ENCODE results near the gene PC. TPM values are rescaled to one million over a fixed set of nuclear protein-coding genes. Genes with fewer than 3 reads are reported as not detected.
"Not testable (repeated sequence)": the region's sequence is repeated elsewhere in the genome, so short reads cannot be mapped to it uniquely, and the experiment has no call there.

Gene PC
- total RNA-seq, 1 experiment from 2014 or later, result 24.5 TPM

- ATAC-seq (no peak), DNase-seq (no peak)
- ChIA-PET POLR2A (ENCODE audit: unreplicated experiment) (interaction anchor here (0.6 kb wide), 1 partner anchor 81 kb away, joined by 6 read pairs; no protein-coding TSS in a partner anchor), CTCF (no interaction called here)
- Histone ChIP-seq H3K4me3 (ENCODE audit: low read length) (no peak overlapping the region), H3K9me3 (ENCODE audit: low read length) (no peaks in the 10 kb centered on the region), H3K27ac (ENCODE audit: low read length) (no peak overlapping the region), H3F3A (ENCODE audit: low read length, unreplicated experiment) (no peaks in the 10 kb centered on the region), H3K27me3 (ENCODE audit: low read length) (no peaks in the 10 kb centered on the region), H3K9me2 (replicated peaks; ENCODE audit: low read length) (no peaks in the 10 kb centered on the region), H4K20me1 (ENCODE audit: low read length) (no peaks in the 10 kb centered on the region), H3K36me3 (ENCODE audit: low read depth, low read length) (no peaks in the 10 kb centered on the region), H2AFZ (ENCODE audit: low read length) (no peak overlapping the region), H3K79me2 (ENCODE audit: low read length) (no peaks in the 10 kb centered on the region), H3K4me1 (ENCODE audit: insufficient read depth, low read length) (peaks cover 13% of the 10 kb centered on the region), H3K4me2 (ENCODE audit: low read length) (no peak overlapping the region), H3K9ac (ENCODE audit: low read length) (no peak overlapping the region)
- no peak for TF ChIP-seq EZH2 (IDR thresholded peaks at IDR 0.05; ENCODE audit: low read length, unreplicated experiment)
- TF ChIP-seq CTCF (conservative IDR thresholded peaks at IDR 0.05; ENCODE audit: low read depth, low read length), result no peak
- no peak for TF ChIP-seq EZH2phosphoT487 (IDR thresholded peaks at IDR 0.05; ENCODE audit: borderline replicate concordance, low read length)
- intact Hi-C loops (cut with micrococcal nuclease), result no loop called here
- BruUV-seq (replicated peaks), result no TSS peak
Observed at GRCh38 chr11:66962801-66963200, 4.6 kb upstream of the PC start.

- H3K9me3 ChIP-seq (ENCODE audit: low read length), result no peaks in the 10 kb centered on the region
- TF ChIP-seq EZH2phosphoT487 (IDR thresholded peaks at IDR 0.05; ENCODE audit: borderline replicate concordance, low read length) (no peak), CTCF (conservative IDR thresholded peaks at IDR 0.05; ENCODE audit: low read depth, low read length) (no peak), EZH2 (IDR thresholded peaks at IDR 0.05; ENCODE audit: low read length, unreplicated experiment) (no peak)
- intact Hi-C loops (cut with micrococcal nuclease), result no loop called here
- DNase-seq (no peak), ATAC-seq (no peak)
- no peak overlapping the region for H2AFZ ChIP-seq (ENCODE audit: low read length)
- no peak overlapping the region for H3K27ac ChIP-seq (ENCODE audit: low read length)
- no peak overlapping the region for H3K9ac ChIP-seq (ENCODE audit: low read length)
- no peak overlapping the region for H3K4me3 ChIP-seq (ENCODE audit: low read length)
- no peaks in the 10 kb centered on the region for H3F3A ChIP-seq (ENCODE audit: low read length, unreplicated experiment)
- no TSS peak for BruUV-seq (replicated peaks)
- no peak overlapping the region for H3K4me2 ChIP-seq (ENCODE audit: low read length)
- no peaks in the 10 kb centered on the region for H4K20me1 ChIP-seq (ENCODE audit: low read length)
- H3K4me1 ChIP-seq (ENCODE audit: insufficient read depth, low read length), result peaks cover 13% of the 10 kb centered on the region
- H3K9me2 ChIP-seq (replicated peaks; ENCODE audit: low read length), result no peaks in the 10 kb centered on the region
- ChIA-PET POLR2A (ENCODE audit: unreplicated experiment) (no interaction called here), CTCF (no interaction called here)
- no peaks in the 10 kb centered on the region for H3K27me3 ChIP-seq (ENCODE audit: low read length)
- no peaks in the 10 kb centered on the region for H3K79me2 ChIP-seq (ENCODE audit: low read length)
- no peaks in the 10 kb centered on the region for H3K36me3 ChIP-seq (ENCODE audit: low read depth, low read length)
Observed at GRCh38 chr11:66962247-66962646, 4.1 kb upstream of the PC start.

GRCh38 chr11:66961691-66962213 is 3.6 kb upstream of the PC start:
- H3K9ac ChIP-seq (ENCODE audit: low read length); H3K27ac ChIP-seq (ENCODE audit: low read length); H3K79me2 ChIP-seq (ENCODE audit: low read length); H3K9me2 ChIP-seq (replicated peaks; ENCODE audit: low read length); H3K4me2 ChIP-seq (ENCODE audit: low read length); H3K27me3 ChIP-seq (ENCODE audit: low read length); H3K9me3 ChIP-seq (ENCODE audit: low read length); CTCF ChIA-PET; H3K36me3 ChIP-seq (ENCODE audit: low read depth, low read length); H3F3A ChIP-seq (ENCODE audit: low read length, unreplicated experiment); intact Hi-C loops (cut with micrococcal nuclease); H2AFZ ChIP-seq (ENCODE audit: low read length); BruUV-seq (replicated peaks); H4K20me1 ChIP-seq (ENCODE audit: low read length); POLR2A ChIA-PET (ENCODE audit: unreplicated experiment); H3K4me3 ChIP-seq (ENCODE audit: low read length); ATAC-seq; DNase-seq: not testable (repeated sequence)
- peaks cover 15% of the 10 kb centered on the region for H3K4me1 ChIP-seq (ENCODE audit: insufficient read depth, low read length)

Measured in PC-3 (cell line).